Measurements from ENCODE around the gene FAM89A.

The FAM89A gene

GRCh38 chr1:230978491-230979388, 61.3 kb downstream of the FAM89A start, which contains the start of the genes ARV1 and TTC13:
Gene ARV1, plus strand, starts transcription at chr1:230979094. Its CDS starts 12 bp downstream, at chr1:230979106.
Gene TTC13, minus strand, starts transcription at chr1:230978861. Its CDS starts 31 bp downstream, at chr1:230978830.
- Histone ChIP-seq H3K4me3 (ENCODE audit: low read length in 2 of 2) (peak within 1 kb of the TSS; percentile 73 to 99), H2AK5ac (ENCODE audit: low read depth, low read length) (no peak within 1 kb of the TSS), H3K18ac (ENCODE audit: low read length) (peak within 1 kb of the TSS; percentile 69), H3K4me2 (ENCODE audit: insufficient read depth, low read length, poor library complexity, severe bottlenecking) (peak within 1 kb of the TSS; percentile 90), H3K79me1 (ENCODE audit: low read depth, low read length) (peaks cover 5% of the 10 kb centered on the region), H3K23ac (ENCODE audit: low read depth, low read length, poor library complexity) (peak within 1 kb of the TSS; percentile 89), H4K91ac (ENCODE audit: low read depth, low read length, poor library complexity) (no peak within 1 kb of the TSS), H2BK5ac (ENCODE audit: low read length) (no peak within 1 kb of the TSS), H4K8ac (ENCODE audit: low read depth, low read length) (no peak within 1 kb of the TSS), H2BK12ac (ENCODE audit: low read length) (no peak within 1 kb of the TSS), H3K4me1 (ENCODE audit: control insufficient read depth in 2 of 2, insufficient read depth in 1 of 2, low read depth in 1 of 2, low read length in 2 of 2) (peaks cover 2 to 5% of the 10 kb centered on the region in 2 donors), H3K4ac (ENCODE audit: low read length) (no peak within 1 kb of the TSS), H3K27me3 (ENCODE audit: control insufficient read depth in 3 of 3, insufficient read depth in 3 of 3, low read depth in 1 of 3, low read length in 3 of 3) (no peaks in the 10 kb centered on the region), H3K9ac (ENCODE audit: low read depth, low read length, poor library complexity) (peak within 1 kb of the TSS; percentile 90), H3K36me3 (replicated peaks in 1 of 2; ENCODE audit: control insufficient read depth in 2 of 2, insufficient read depth in 2 of 2, low read length in 2 of 2) (peaks cover 10 to 26% of the 10 kb centered on the region in 2 donors), H3K27ac (replicated peaks; ENCODE audit: low read length) (peak within 1 kb of the TSS; percentile 67), H2AFZ (ENCODE audit: low read length) (peak within 1 kb of the TSS; percentile 93), H3K14ac (ENCODE audit: low read length) (peak within 1 kb of the TSS; percentile 58), H3K9me3 (replicated peaks in 1 of 2; ENCODE audit: control insufficient read depth in 2 of 2, insufficient read depth in 1 of 2, low read depth in 1 of 2, low read length in 2 of 2) (no peaks in the 10 kb centered on the region), H2BK15ac (ENCODE audit: low read length) (no peak within 1 kb of the TSS), H2BK120ac (ENCODE audit: low read depth, low read length) (no peak within 1 kb of the TSS)
- WGBS, 2 donors (ENCODE audit: extremely low coverage in 2 of 2, insufficient read length in 2 of 2, insufficient replicate concordance in 1 of 2), result no CpG with 5 or more reads among the region's 79 CpGs
- peak; percentile 97 for DNase-seq (ENCODE audit: low spot score)

GRCh38 chr1:230977761-230978490, 62.1 kb downstream of the FAM89A start:
- H3K14ac ChIP-seq (ENCODE audit: low read length), result peak overlapping the region; percentile 58
- no peak overlapping the region for H2BK5ac ChIP-seq (ENCODE audit: low read length)
- peak overlapping the region; percentile 68 for H3K18ac ChIP-seq (ENCODE audit: low read length)
- peaks cover 2 to 5% of the 10 kb centered on the region in 2 donors for H3K4me1 ChIP-seq (ENCODE audit: control insufficient read depth in 2 of 2, insufficient read depth in 1 of 2, low read depth in 1 of 2, low read length in 2 of 2)
- peak overlapping the region; percentile 90 for H3K9ac ChIP-seq (ENCODE audit: low read depth, low read length, poor library complexity)
- H2AFZ ChIP-seq (ENCODE audit: low read length), result peak overlapping the region; percentile 93
- peak; percentile 26 for DNase-seq (ENCODE audit: low spot score)
- H3K4me2 ChIP-seq (ENCODE audit: insufficient read depth, low read length, poor library complexity, severe bottlenecking), result peak overlapping the region; percentile 90
- no CpG with 5 or more reads among the region's 52 CpGs for WGBS, 2 donors (ENCODE audit: extremely low coverage in 2 of 2, insufficient read length in 2 of 2, insufficient replicate concordance in 1 of 2)
- peak overlapping the region; percentile 73 to 99 for H3K4me3 ChIP-seq (ENCODE audit: low read length in 2 of 2)
- H2AK5ac ChIP-seq (ENCODE audit: low read depth, low read length), result no peak overlapping the region
- no peak overlapping the region for H4K8ac ChIP-seq (ENCODE audit: low read depth, low read length)
- no peak overlapping the region for H2BK12ac ChIP-seq (ENCODE audit: low read length)
- peaks cover 5% of the 10 kb centered on the region for H3K79me1 ChIP-seq (ENCODE audit: low read depth, low read length)
- no peaks in the 10 kb centered on the region for H3K9me3 ChIP-seq (replicated peaks in 1 of 2; ENCODE audit: control insufficient read depth in 2 of 2, insufficient read depth in 1 of 2, low read depth in 1 of 2, low read length in 2 of 2)
- peak overlapping the region; percentile 70 for H3K23ac ChIP-seq (ENCODE audit: low read depth, low read length, poor library complexity)
- H4K91ac ChIP-seq (ENCODE audit: low read depth, low read length, poor library complexity), result no peak overlapping the region
- no peak overlapping the region for H2BK15ac ChIP-seq (ENCODE audit: low read length)
- no peak overlapping the region for H3K27ac ChIP-seq (replicated peaks; ENCODE audit: low read length)
- no peak overlapping the region for H3K4ac ChIP-seq (ENCODE audit: low read length)
- H3K27me3 ChIP-seq (ENCODE audit: control insufficient read depth in 3 of 3, insufficient read depth in 3 of 3, low read depth in 1 of 3, low read length in 3 of 3), result no peaks in the 10 kb centered on the region
- no peak overlapping the region for H2BK120ac ChIP-seq (ENCODE audit: low read depth, low read length)
- peaks cover 10 to 26% of the 10 kb centered on the region in 2 donors for H3K36me3 ChIP-seq (replicated peaks in 1 of 2; ENCODE audit: control insufficient read depth in 2 of 2, insufficient read depth in 2 of 2, low read length in 2 of 2)

GRCh38 chr1:230976825-230977747, 63.0 kb downstream of the FAM89A start:
- Histone ChIP-seq H3K4me2 (ENCODE audit: insufficient read depth, low read length, poor library complexity, severe bottlenecking) (no peak overlapping the region), H2BK15ac (ENCODE audit: low read length) (no peak overlapping the region), H3K9me3 (replicated peaks in 1 of 2; ENCODE audit: control insufficient read depth in 2 of 2, insufficient read depth in 1 of 2, low read depth in 1 of 2, low read length in 2 of 2) (no peaks in the 10 kb centered on the region), H3K4me1 (ENCODE audit: control insufficient read depth in 2 of 2, insufficient read depth in 1 of 2, low read depth in 1 of 2, low read length in 2 of 2) (peaks cover 2 to 5% of the 10 kb centered on the region in 2 donors), H4K8ac (ENCODE audit: low read depth, low read length) (no peak overlapping the region), H3K23ac (ENCODE audit: low read depth, low read length, poor library complexity) (no peak overlapping the region), H3K4ac (ENCODE audit: low read length) (no peak overlapping the region), H2AK5ac (ENCODE audit: low read depth, low read length) (no peak overlapping the region), H3K27ac (replicated peaks; ENCODE audit: low read length) (no peak overlapping the region), H3K36me3 (replicated peaks in 1 of 2; ENCODE audit: control insufficient read depth in 2 of 2, insufficient read depth in 2 of 2, low read length in 2 of 2) (peaks cover 10 to 24% of the 10 kb centered on the region in 2 donors), H2BK120ac (ENCODE audit: low read depth, low read length) (no peak overlapping the region), H3K79me1 (ENCODE audit: low read depth, low read length) (peaks cover 5% of the 10 kb centered on the region), H4K91ac (ENCODE audit: low read depth, low read length, poor library complexity) (no peak overlapping the region), H2BK12ac (ENCODE audit: low read length) (no peak overlapping the region), H3K14ac (ENCODE audit: low read length) (no peak overlapping the region), H3K18ac (ENCODE audit: low read length) (no peak overlapping the region), H3K27me3 (ENCODE audit: control insufficient read depth in 3 of 3, insufficient read depth in 3 of 3, low read depth in 1 of 3, low read length in 3 of 3) (no peaks in the 10 kb centered on the region), H3K9ac (ENCODE audit: low read depth, low read length, poor library complexity) (no peak overlapping the region), H3K4me3 (ENCODE audit: low read length in 2 of 2) (peak overlapping the region in 1 of 2 donors; percentile 73), H2BK5ac (ENCODE audit: low read length) (no peak overlapping the region), H2AFZ (ENCODE audit: low read length) (peak overlapping the region; percentile 93)
- no peak for DNase-seq (ENCODE audit: low spot score)
- WGBS, 2 donors (ENCODE audit: extremely low coverage in 2 of 2, insufficient read length in 2 of 2, insufficient replicate concordance in 1 of 2), result no CpG with 5 or more reads among the region's 14 CpGs

Measured in neuronal stem cell (in vitro differentiated cells).